Cardiac fibroblast (primary cell): ENCODE measurements around the gene PLP2.

Experiments
- DNase-seq, 2 donors: peaks; one replicate each; pipeline versions ENCODE4 v3.0.0 to v3.0.0-alpha.2; 2010; ENCODE audit warnings: low read depth in 2 of 2
- H3K4me3 ChIP-seq, 2 donors: replicated peaks in 1 of 2; 1 replicate in 1 of 2; 2 replicates in 1 of 2; pipeline ENCODE4 v1.5.1; 2011; ENCODE audit warnings: low read depth in 2 of 2, low read length in 2 of 2, mild to moderate bottlenecking in 2 of 2, moderate library complexity in 1 of 2
- TF ChIP-seq, protein P1 (sequence below): IDR thresholded peaks from one replicate; pipeline ENCODE4 v1.5.1; 2011; ENCODE audit warnings: low read depth, mild to moderate bottlenecking, low read length, inconsistent platforms

The PLP2 gene

DNA sequence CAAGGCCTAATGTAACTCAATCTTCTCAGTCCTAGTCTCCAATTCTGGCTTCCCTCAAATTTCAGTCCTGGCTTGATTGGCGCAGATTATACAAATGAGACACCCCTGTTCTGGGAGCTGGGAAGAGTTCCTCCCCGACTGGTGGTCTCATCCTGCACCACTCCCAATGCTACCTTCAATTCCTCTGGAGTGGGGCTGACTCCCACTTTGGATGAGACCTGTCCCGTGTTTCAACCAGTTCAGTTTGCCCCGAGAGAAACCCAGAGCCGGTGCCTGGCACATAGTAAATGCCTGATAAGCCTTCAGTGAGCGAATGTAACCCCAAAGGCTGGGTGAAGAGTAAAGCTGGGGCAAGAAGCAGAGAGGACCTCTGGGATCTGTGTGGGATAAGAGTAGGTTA lies 32.3 kb downstream of the PLP2 start:
- TF ChIP-seq, protein P1, sequence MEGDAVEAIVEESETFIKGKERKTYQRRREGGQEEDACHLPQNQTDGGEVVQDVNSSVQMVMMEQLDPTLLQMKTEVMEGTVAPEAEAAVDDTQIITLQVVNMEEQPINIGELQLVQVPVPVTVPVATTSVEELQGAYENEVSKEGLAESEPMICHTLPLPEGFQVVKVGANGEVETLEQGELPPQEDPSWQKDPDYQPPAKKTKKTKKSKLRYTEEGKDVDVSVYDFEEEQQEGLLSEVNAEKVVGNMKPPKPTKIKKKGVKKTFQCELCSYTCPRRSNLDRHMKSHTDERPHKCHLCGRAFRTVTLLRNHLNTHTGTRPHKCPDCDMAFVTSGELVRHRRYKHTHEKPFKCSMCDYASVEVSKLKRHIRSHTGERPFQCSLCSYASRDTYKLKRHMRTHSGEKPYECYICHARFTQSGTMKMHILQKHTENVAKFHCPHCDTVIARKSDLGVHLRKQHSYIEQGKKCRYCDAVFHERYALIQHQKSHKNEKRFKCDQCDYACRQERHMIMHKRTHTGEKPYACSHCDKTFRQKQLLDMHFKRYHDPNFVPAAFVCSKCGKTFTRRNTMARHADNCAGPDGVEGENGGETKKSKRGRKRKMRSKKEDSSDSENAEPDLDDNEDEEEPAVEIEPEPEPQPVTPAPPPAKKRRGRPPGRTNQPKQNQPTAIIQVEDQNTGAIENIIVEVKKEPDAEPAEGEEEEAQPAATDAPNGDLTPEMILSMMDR = no peak
- DNase-seq = no peak
- no peak overlapping the region for H3K4me3 ChIP-seq

DNA sequence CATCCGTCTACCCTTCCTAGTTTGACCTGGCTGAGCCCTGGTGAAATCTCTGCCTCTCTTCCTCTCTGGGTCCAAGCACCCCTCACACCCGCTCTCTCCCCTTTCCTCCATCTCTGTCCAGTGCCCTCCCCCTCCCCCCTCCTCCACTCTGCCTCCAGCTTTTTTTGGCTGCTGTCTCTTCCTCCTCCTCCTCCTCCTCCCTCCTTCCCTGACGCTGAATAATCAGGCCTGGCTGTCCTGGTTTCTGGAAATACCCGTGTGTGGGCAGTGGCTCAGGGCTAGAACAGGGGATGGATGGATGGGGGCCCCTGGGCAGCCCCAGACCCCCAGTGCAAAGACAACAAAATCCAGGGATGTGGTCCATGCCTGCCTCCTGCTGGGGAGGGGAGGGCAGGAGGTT lies 33.0 kb downstream of the PLP2 start:
- TF ChIP-seq, protein P1 = no peak
- H3K4me3 ChIP-seq = no peak overlapping the region

DNA sequence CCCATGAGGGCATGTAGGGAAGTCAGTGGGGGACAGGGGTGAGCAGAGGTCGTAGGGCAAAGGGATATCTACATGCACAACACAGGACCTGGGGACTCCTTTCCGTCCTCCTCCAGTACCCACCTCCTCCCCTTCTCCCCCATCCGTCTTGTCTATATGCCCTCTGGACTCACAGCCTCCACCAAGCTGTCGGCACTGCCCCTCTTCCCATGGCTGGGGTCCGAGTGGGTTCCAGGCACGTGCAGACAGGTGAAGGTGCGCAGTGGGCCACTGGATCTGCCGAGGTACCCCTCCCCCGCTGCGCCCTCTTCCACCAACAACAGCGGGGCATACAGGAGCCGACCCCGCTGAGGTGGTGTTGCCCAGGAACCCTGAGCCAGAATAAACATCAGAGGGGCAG lies 33.7 kb downstream of the PLP2 start:
- no peak overlapping the region for H3K4me3 ChIP-seq
- DNase-seq = no peak
- TF ChIP-seq, protein P1 = no peak

More for the DNA sequence above, 33.0 kb downstream of the PLP2 start:
- no peak for DNase-seq

DNA sequence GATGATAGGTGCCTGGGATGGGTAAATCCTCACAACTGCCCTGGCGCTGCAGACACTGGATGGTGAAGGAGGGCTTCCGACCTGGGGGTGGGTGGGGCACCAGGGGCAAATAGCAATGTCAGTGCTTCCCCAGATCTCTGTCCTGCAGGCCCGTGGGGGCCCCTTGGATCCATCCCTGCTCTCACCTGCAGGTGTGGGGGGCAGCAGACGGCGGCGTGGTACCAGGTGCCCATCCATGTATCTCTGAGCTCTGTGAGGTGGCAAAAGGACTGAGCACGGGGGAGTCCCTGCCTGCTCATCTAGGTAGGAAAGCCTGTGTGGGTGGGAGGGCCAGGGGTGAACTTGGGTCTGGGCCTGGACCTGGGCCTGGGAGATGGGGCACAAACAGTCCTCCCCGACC lies 34.8 kb downstream of the PLP2 start:
- TF ChIP-seq, protein P1 = no peak
- H3K4me3 ChIP-seq = no peak overlapping the region
- no peak for DNase-seq

DNA sequence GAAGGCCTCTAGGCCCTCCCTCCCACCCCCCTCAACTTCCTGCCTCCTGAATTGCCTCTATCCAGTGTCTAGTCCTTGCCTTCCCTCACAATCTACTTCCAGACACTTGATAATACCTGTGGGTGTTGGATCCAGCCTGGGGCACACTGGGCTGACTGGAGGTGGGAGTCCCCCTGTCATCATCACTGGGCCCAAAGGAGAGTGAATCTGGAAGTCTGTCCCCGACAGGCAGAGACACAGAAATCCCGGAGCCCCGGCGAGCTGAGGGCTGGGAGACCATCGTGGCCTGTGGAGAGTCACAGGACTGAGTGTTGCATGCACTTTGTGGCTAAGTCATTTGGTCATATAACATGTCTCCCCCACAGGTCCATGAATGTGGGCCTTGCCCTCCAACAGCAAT lies 36.7 kb downstream of the PLP2 start:
- TF ChIP-seq, protein P1 = no peak
- DNase-seq = no peak
- H3K4me3 ChIP-seq = no peak overlapping the region

DNA sequence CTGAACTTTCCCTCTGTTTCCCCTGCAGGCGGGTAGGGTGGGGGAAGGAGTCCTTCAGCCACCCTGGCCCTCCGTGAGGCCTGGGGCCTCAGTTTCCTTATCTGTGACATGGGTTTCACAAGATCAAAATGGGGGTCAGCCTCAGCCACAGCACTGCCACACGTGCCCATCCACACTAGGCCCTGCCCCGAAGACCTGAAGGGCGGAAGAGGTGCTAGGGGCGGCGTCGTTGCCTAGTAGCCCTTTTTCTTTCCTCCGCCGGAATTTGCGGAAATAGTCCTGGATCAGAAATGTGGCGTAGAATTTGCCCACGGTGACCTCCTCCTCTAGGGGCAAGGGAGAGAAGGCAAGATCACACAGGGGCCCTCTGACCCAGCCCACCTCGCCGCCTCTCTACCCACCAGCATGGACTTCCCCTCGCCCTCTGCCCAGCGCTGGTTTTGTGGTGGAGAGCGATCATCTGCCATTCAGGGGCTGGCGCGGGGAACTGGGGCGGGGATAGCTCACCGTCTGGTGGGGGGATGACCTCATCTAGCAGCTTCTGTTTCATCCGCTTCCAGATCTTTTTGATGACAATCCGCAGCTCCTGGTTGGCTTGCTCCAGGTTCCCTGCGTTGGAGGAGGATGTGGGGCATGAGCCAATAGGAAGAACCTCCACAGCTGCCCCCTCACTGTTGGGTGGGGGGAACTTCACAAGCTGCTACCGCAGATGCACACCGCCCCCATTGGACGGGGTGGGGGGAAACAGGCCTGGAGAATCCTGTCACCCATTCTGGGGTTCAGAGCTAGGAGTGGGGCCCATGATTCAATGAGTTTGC lies 37.9 kb downstream of the PLP2 start:
- TF ChIP-seq, protein P1 = no peak
- no peak for DNase-seq
- H3K4me3 ChIP-seq = no peak overlapping the region

DNA sequence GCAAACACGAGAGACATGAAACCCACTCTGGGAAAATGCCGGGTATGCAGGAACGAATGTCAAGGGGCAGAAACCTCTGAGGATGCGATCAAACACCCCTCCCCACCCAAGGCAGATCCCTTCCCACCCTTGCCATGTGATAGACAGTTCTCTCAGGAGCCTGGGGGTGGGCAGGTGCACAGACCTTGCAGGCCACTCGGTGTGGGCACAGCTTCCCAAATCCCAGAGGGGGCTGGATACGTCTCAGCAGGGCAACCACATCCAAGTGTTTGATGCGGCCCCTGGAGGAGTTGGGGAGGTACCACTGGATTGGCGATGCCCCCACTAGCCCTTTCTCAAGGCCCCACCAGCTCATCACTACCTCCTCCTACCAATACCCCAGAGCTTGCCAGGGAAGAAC lies 38.7 kb downstream of the PLP2 start:
- H3K4me3 ChIP-seq = no peak overlapping the region
- no peak for DNase-seq
- TF ChIP-seq, protein P1 = no peak
